ENCODE data around the gene PLXNA2.

DNA sequence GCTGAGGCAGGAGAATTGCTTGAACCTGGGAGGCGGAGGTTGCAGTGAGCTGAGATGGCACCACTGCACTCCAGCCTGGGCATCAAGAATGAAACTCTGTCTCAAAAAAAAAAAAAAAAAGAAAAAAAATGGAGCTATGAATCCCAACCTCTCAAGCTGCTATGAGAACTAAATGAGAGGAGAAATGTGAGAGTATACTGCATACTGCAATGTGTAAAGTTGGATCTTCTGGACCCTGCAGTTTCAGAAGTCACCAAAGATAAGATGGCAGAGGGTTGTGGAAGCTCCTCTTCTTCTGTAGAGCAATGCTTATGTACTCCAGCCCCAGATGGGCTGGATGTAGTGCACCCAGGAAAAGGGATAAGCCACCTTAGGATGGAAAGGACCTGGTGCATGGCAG is 55.6 kb downstream of the PLXNA2 start:
- TF ChIP-seq CTCF (conservative IDR thresholded peaks at IDR 0.05; ENCODE audit: low read depth, low read length) (no peak), EZH2 (IDR thresholded peaks at IDR 0.05; ENCODE audit: borderline replicate concordance, low read depth, low read length, poor library complexity, severe bottlenecking) (no peak)
